ENCODE results near the gene LTO1.

LTO1 gene

GRCh38 chr11:69674267-69674885, 777 bp downstream of the LTO1 start:
- no peak for DNase-seq

- no peak for DNase-seq
Measured at GRCh38 chr11:69671734-69672465, 3.3 kb downstream of the LTO1 start.

- DNase-seq: peak; percentile 45
Measured at GRCh38 chr11:69670158-69670845, 4.9 kb downstream of the LTO1 start.

- DNase-seq: no peak
Measured at GRCh38 chr11:69669486-69669885, 5.7 kb downstream of the LTO1 start.

- DNase-seq: no peak
Measured at GRCh38 chr11:69667619-69668604, 7.2 kb downstream of the LTO1 start.

GRCh38 chr11:69666752-69667536, 8.2 kb downstream of the LTO1 start:
- DNase-seq: no peak

- no peak for DNase-seq
Measured at GRCh38 chr11:69666261-69666660, 8.9 kb downstream of the LTO1 start.

GRCh38 chr11:69665669-69666068, 9.5 kb downstream of the LTO1 start:
- no peak for DNase-seq

- no peak for DNase-seq
Measured at GRCh38 chr11:69664901-69665300, 10.3 kb downstream of the LTO1 start.

- DNase-seq: no peak
Measured at GRCh38 chr11:69664103-69664775, 10.9 kb downstream of the LTO1 start.

GRCh38 chr11:69663326-69663725, 11.8 kb downstream of the LTO1 start:
- no peak for DNase-seq

GRCh38 chr11:69662806-69663205, 12.3 kb downstream of the LTO1 start:
- no peak for DNase-seq

GRCh38 chr11:69662021-69662698, 13.0 kb downstream of the LTO1 start:
- no peak for DNase-seq

GRCh38 chr11:69661413-69661715, 13.8 kb downstream of the LTO1 start:
- DNase-seq: no peak

GRCh38 chr11:69660001-69660500, 15.1 kb downstream of the LTO1 start:
- DNase-seq: no peak

- no peak for DNase-seq
Measured at GRCh38 chr11:69659591-69659990, 15.6 kb downstream of the LTO1 start.

- DNase-seq: no peak
Measured at GRCh38 chr11:69658626-69659450, 16.3 kb downstream of the LTO1 start.

- DNase-seq: no peak
Measured at GRCh38 chr11:69657911-69658625, 17.1 kb downstream of the LTO1 start.

- no peak for DNase-seq
Measured at GRCh38 chr11:69657456-69657910, 17.7 kb downstream of the LTO1 start.

All from activated T-cell treated with anti-CD3 and anti-CD28 coated beads for 4 hours (primary cell).